ENCODE measurements around the gene ITGA8. TPM values are rescaled to one million over a fixed set of nuclear protein-coding genes. Genes with fewer than 3 reads are reported as not detected.
A peak's percentile ranks its signal among the peaks of the same experiment; 100 is the strongest.

The ITGA8 gene
- total and polyA plus RNA-seq, 2 of the 4 experiments (the other 2 are of a cell fraction): under 0.01 to 0.02 TPM

DNA sequence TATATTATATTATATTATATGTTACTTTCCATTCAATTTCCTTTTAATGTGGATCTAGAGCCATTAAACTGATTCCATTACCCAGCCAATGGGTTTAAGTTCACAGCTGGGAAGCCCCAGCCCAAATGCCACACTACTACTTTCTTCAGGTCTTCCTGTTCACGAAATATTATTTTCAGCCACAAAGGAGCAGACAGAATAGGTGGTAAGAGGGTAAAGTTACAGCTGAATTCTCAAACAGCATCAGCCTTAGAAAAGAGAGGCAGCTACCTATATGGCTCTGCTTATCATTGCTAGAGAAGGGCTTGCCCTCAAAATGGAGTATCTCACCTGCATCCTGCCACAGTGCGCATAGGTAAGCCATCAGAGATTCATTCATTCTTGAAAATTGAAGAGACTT is 128.3 kb downstream of the ITGA8 start:
- TF ChIP-seq FOS (IDR thresholded peaks at IDR 0.05; ENCODE audit: low read depth, low read length): no peak
- TF ChIP-seq, protein P1, sequence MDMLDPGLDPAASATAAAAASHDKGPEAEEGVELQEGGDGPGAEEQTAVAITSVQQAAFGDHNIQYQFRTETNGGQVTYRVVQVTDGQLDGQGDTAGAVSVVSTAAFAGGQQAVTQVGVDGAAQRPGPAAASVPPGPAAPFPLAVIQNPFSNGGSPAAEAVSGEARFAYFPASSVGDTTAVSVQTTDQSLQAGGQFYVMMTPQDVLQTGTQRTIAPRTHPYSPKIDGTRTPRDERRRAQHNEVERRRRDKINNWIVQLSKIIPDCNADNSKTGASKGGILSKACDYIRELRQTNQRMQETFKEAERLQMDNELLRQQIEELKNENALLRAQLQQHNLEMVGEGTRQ (IDR thresholded peaks at IDR 0.05; ENCODE audit: low read depth, low read length): no peak
- no peak for TF ChIP-seq BHLHE40 (IDR thresholded peaks at IDR 0.05; ENCODE audit: low read depth, low read length)
- no peak for TF ChIP-seq MAFK (IDR thresholded peaks at IDR 0.05; ENCODE audit: low read depth, low read length)
- TF ChIP-seq RAD21 (IDR thresholded peaks at IDR 0.05; ENCODE audit: low read length): no peak
- TF ChIP-seq, protein P2, sequence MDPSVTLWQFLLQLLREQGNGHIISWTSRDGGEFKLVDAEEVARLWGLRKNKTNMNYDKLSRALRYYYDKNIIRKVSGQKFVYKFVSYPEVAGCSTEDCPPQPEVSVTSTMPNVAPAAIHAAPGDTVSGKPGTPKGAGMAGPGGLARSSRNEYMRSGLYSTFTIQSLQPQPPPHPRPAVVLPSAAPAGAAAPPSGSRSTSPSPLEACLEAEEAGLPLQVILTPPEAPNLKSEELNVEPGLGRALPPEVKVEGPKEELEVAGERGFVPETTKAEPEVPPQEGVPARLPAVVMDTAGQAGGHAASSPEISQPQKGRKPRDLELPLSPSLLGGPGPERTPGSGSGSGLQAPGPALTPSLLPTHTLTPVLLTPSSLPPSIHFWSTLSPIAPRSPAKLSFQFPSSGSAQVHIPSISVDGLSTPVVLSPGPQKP (IDR thresholded peaks at IDR 0.05; ENCODE audit: borderline replicate concordance, low read depth, low read length): no peak
- no peak for TF ChIP-seq CHD1 (IDR thresholded peaks at IDR 0.05; ENCODE audit: low read depth, low read length)
- TF ChIP-seq RFX5 (IDR thresholded peaks at IDR 0.05; ENCODE audit: low read depth, low read length): no peak
- no peak for TF ChIP-seq POLR2A (IDR thresholded peaks at IDR 0.05; ENCODE audit: low read depth, low read length)
- TF ChIP-seq SMC3 (IDR thresholded peaks at IDR 0.05; ENCODE audit: low read depth, low read length): no peak
- TF ChIP-seq CEBPB (IDR thresholded peaks at IDR 0.05; ENCODE audit: low read depth, low read length): no peak
- TF ChIP-seq NFE2L2 (IDR thresholded peaks at IDR 0.05; ENCODE audit: low read depth, low read length): no peak
- TF ChIP-seq MXI1 (IDR thresholded peaks at IDR 0.05; ENCODE audit: borderline replicate concordance, low read depth, low read length): no peak
- intact Hi-C loops (cut with micrococcal nuclease): no loop called here
- Histone ChIP-seq H4K5ac (ENCODE audit: low read depth, low read length) (no peak overlapping the region), H4K20me1 (ENCODE audit: insufficient read depth, low read length) (no peaks in the 10 kb centered on the region), H3K27ac (ENCODE audit: insufficient read depth, low read length) (no peak overlapping the region), H2AK5ac (ENCODE audit: low read depth, low read length) (no peak overlapping the region), H3K4me2 (ENCODE audit: low read depth, low read length) (no peak overlapping the region), H4K91ac (ENCODE audit: insufficient read depth, low read depth, low read length) (no peak overlapping the region), H3K4ac (ENCODE audit: low read depth, low read length) (0 out of 2 replicates have a peak overlapping the region, but pooled peaks have one; percentile 21), H4K8ac (ENCODE audit: low read depth in 2 of 2, low read length in 2 of 2) (no peak overlapping the region), H3K23ac (ENCODE audit: low read depth, low read length) (no peak overlapping the region), H2BK5ac (ENCODE audit: low read depth, low read length, poor library complexity, severe bottlenecking) (no peak overlapping the region), H3K9me3 (ENCODE audit: control insufficient read depth, insufficient read depth, low read length) (no peaks in the 10 kb centered on the region), H3K36me3 (ENCODE audit: control insufficient read depth, insufficient read depth, low read length) (no peaks in the 10 kb centered on the region), H3K4me1 (ENCODE audit: control insufficient read depth, insufficient read depth, low read length) (peaks cover 2% of the 10 kb centered on the region; the same call in 1 of the 2 replicates), H3K56ac (ENCODE audit: extremely low read depth, insufficient read depth, low read length) (no peak overlapping the region), H3K27me3 (ENCODE audit: control insufficient read depth, insufficient read depth, low read length) (no peaks in the 10 kb centered on the region; the same call in 1 of the 2 replicates), H3K9ac (ENCODE audit: low read depth, low read length) (no peak overlapping the region), H2AFZ (replicated peaks; ENCODE audit: low read length, poor library complexity) (no peak overlapping the region), H3K9me1 (ENCODE audit: insufficient read depth, low read length) (no peaks in the 10 kb centered on the region), H2BK15ac (ENCODE audit: low read depth, low read length) (no peak overlapping the region), H3K14ac (replicated peaks; ENCODE audit: low read depth, low read length) (no peak overlapping the region), H2AK9ac (replicated peaks; ENCODE audit: low read depth, low read length, poor library complexity) (no peak overlapping the region), H2BK20ac (ENCODE audit: low read depth, low read length) (0 out of 2 replicates have a peak overlapping the region, but pooled peaks have one; percentile 55), H3K18ac (ENCODE audit: low read depth, low read length) (no peak overlapping the region), H3K4me3 (ENCODE audit: insufficient read depth, low read depth, low read length) (no peak overlapping the region), H2BK120ac (ENCODE audit: low read depth, low read length) (no peak overlapping the region), H3K79me1 (ENCODE audit: low read depth in 1 of 2, low read length in 2 of 2) (no peaks in the 10 kb centered on the region)
- in situ Hi-C loops (cut with MboI; ENCODE audit: low sequenced_read_pairs): no loop called here
- dilution Hi-C loops (cut with HindIII; ENCODE audit: low sequenced_read_pairs, unreplicated experiment): no loop called here
- CTCF ChIA-PET: no interaction called here
- WGBS, 2 experiments (ENCODE audit: extremely low coverage in 2 of 2, insufficient read length in 1 of 2): 100% methylated on average over 1 of the region's 2 CpGs; no CpG with 5 or more reads in 1 of the 2 experiments
- ATAC-seq (ENCODE audit: low read depth) (no peak), DNase-seq (no peak)
- POLR2A ChIA-PET (ENCODE audit: unreplicated experiment): no interaction called here
- no TSS peak for BruUV-seq (replicated peaks)
